GM18909 (cell line): ENCODE results near the gene ZGRF1.
A peak's percentile ranks its signal among the peaks of the same experiment; 100 is the strongest.
"Not testable (repeated sequence)": the region's sequence is repeated elsewhere in the genome, so short reads cannot be mapped to it uniquely, and the experiment has no call there.

Source experiments
- ATAC-seq: cut with Tn5 transposase; IDR thresholded peaks from one replicate; pipeline ENCODE4 v1.9.1; 2021; ENCODE audit warnings: mild to moderate bottlenecking; ENCODE audit not compliant: unreplicated experiment, poor library complexity

The ZGRF1 gene

GRCh38 chr4:112559053-112559452 lies 77.7 kb downstream of the ZGRF1 start:
- ATAC-seq = no peak

GRCh38 chr4:112557676-112558411 lies 78.9 kb downstream of the ZGRF1 start:
- ATAC-seq = no peak

GRCh38 chr4:112554271-112554670 lies 82.4 kb downstream of the ZGRF1 start:
- not testable (repeated sequence) for ATAC-seq

- ATAC-seq = no peak
Observed at GRCh38 chr4:112552668-112553067, 84.0 kb downstream of the ZGRF1 start.

GRCh38 chr4:112550728-112551127 lies 86.0 kb downstream of the ZGRF1 start:
- ATAC-seq = peak; percentile 47

- no peak for ATAC-seq
Observed at GRCh38 chr4:112546476-112546875, 90.2 kb downstream of the ZGRF1 start.

- no peak for ATAC-seq
Observed at GRCh38 chr4:112545346-112545745, 91.4 kb downstream of the ZGRF1 start.

- no peak for ATAC-seq
Observed at GRCh38 chr4:112540695-112541094, 96.0 kb downstream of the ZGRF1 start.

- no peak for ATAC-seq
Observed at GRCh38 chr4:112536123-112536522, 100.6 kb downstream of the ZGRF1 start.

- no peak for ATAC-seq
Observed at GRCh38 chr4:112532267-112532666, 104.4 kb downstream of the ZGRF1 start.

- ATAC-seq = no peak
Observed at GRCh38 chr4:112531146-112531545, 105.6 kb downstream of the ZGRF1 start.

- no peak for ATAC-seq
Observed at GRCh38 chr4:112526061-112526460, 110.6 kb downstream of the ZGRF1 start.

- peak; percentile 81 for ATAC-seq
Observed at GRCh38 chr4:112523764-112524505, 112.8 kb downstream of the ZGRF1 start.

GRCh38 chr4:112523008-112523721 lies 113.5 kb downstream of the ZGRF1 start:
- peak; percentile 53 for ATAC-seq

GRCh38 chr4:112522431-112522830 lies 114.3 kb downstream of the ZGRF1 start:
- not testable (repeated sequence) for ATAC-seq

- peak; percentile 19 for ATAC-seq
Observed at GRCh38 chr4:112521123-112522023, 115.3 kb downstream of the ZGRF1 start.

GRCh38 chr4:112520598-112521122 lies 116.0 kb downstream of the ZGRF1 start:
- no peak for ATAC-seq

GRCh38 chr4:112519689-112520597 lies 116.8 kb downstream of the ZGRF1 start:
- no peak for ATAC-seq

- ATAC-seq = no peak
Observed at GRCh38 chr4:112518675-112519074, 118.0 kb downstream of the ZGRF1 start.
